Measurements from ENCODE around the gene P4HA1.
"Not testable (repeated sequence)": the region's sequence is repeated elsewhere in the genome, so short reads cannot be mapped to it uniquely, and the experiment has no call there.

The P4HA1 gene

GRCh38 chr10:73039635-73040034 lies 57.0 kb downstream of the P4HA1 start:
- no peak for DNase-seq

GRCh38 chr10:73036285-73036684 lies 60.4 kb downstream of the P4HA1 start:
- not testable (repeated sequence) for DNase-seq

DNA sequence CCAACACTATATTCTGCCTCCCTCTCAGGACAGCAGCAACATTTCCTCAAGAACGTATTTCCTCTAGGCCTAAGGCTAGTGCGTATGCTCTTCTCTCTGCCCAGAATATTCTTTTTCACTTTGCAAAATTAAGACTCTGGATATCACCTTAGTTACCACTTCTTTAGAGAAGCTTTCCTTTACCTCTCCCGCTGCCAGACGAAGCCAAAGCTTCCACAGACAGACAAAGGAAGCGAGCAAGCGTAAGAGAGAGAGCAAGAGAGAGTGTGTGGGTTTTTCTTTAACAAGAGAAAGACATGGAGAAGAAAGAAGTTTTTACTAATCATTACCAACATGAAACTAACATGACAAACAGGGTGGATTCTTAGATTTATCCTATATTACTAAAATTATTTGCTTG lies 64.1 kb downstream of the P4HA1 start:
- no peak for DNase-seq

- DNase-seq, result not testable (repeated sequence)
Observed at GRCh38 chr10:73026623-73027022, 70.0 kb downstream of the P4HA1 start.

DNA sequence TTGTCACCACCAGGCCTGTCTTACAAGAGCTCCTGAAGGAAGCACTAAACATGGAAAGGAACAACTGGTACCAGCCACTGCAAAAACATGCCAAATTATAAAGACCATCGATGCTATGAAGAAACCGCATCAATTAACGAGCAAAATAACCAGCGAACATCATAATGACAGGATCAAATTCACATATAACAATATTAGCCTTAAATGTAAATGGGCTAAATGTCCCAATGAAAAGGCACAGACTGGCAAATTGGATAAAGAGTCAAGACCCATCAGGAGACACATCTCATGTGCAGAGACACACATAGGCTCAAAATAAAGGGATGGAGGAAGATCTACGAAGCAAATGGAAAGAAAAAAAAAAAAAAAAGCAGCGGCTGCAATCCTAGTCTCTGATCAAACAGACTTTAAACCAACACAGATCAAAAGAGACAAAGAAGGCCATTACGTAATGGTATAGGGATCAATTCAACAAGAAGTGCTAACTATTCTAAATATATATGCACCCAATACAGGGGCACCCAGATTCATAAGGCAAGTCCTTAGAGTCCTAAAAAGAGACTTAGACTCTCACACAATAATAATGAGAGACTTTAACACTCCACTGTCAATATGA lies 73.1 kb downstream of the P4HA1 start:
- DNase-seq, result not testable (repeated sequence)

- DNase-seq, result not testable (repeated sequence)
Observed at GRCh38 chr10:73022961-73023360, 73.7 kb downstream of the P4HA1 start.

DNA sequence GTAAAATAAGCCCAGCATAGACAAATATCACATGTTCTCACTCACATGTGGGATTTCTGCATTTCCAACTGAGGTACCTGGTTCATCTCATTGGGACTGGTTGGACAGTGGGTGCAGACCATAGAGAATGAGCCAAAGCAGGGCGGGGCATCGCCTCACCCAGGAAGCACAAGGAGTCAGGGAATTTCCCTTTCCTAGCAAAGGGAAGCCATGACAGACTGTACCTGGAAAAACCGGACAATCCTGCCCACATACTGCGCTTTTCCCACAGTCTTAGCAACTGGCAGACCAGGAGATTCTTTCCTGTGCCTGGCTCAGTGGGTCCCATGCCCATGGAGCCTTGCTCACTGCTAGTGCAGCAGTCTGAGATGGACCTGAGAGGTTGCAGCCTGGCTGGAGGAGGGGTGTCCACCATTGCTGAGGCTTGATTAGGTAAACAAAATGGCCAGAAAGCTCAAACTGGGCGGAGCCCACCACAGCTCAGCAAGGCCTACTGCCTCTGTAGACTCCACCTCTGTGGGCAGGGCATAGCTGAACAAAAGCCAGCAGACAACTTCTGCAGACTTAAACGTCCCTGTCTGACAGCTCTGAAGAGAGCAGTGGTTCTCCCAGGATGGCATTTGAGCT lies 75.0 kb downstream of the P4HA1 start:
- not testable (repeated sequence) for DNase-seq

DNA sequence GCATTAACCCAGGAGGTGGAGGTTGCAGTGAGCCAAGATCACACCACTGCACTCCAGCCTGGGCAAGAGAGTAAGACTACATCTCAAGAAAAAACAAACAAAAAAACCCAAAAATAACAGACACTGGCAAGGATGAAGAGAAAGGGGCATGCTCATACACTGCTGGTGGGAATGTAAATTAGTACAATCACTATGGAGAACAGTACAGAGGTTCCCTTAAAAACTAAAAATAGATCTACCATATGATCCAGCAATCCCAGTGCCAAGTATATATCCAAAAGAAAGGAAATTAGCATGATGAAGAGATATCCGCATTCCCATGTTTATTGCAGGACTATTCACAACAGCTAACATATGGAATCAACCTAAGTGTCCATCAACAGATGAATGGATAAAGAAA lies 75.6 kb downstream of the P4HA1 start:
- DNase-seq, result no peak

DNA sequence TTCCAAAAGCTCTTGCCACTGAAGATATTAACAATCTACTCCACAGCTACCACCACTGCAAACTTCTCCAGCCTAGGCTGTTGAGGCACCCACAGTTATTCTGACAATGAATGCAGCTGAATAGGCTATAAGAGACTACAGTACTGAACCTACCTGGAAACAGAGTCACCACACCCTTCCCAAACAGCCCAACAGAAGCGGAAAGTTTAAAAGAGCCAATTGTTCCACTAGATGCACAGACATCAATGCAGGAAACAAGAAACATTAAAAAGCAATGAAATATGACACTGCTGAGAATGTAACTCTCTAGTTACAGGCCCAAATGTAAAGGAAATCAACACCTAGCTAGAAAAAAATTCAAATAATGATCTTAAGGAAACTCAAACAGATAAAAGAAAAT lies 77.6 kb downstream of the P4HA1 start:
- DNase-seq, result no peak

DNA sequence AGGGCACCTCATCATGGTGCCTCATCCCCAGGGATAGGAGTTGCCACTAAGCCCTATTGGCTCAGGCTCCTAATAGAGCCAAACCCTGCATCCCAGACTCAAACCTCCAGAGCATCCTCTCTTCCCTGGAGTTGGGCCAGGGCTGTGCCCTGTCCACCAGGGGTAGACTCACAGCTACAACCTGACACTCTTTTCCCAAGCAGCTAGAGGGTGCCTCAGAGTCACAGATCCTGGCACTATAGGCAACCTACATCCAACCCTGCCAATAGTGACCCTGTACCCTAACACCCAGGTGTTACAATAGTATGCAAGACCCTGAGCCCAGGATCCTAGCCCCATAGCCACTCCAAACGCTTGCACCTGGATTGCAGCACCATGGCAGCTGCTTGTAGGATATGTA lies 78.0 kb downstream of the P4HA1 start:
- no peak for DNase-seq

DNA sequence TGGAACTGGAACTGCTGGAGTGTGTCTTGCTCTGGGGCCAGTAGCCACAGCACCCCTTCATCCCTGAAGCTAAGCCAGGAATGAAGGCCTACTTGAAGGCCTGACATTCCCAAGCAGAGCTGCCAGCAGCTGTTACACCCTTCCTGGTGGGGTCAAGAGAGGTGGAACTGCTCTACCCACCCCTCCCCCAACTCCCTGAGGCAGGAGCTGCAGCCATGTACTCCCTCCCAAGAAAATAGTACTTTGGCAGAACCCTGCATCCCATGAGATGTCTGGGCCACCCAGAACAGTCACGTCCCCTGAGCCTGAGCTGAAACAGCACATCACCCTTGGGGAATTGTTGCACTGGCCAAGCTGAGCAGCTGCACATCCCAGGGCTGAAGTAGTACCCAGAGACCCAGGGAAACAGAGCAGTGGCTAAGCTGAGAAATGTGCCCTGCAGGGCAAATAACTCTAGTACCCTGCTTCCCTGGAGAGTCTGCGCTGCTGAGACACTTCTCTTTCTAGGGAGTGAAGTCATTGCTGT lies 78.6 kb downstream of the P4HA1 start:
- DNase-seq, result no peak

DNA sequence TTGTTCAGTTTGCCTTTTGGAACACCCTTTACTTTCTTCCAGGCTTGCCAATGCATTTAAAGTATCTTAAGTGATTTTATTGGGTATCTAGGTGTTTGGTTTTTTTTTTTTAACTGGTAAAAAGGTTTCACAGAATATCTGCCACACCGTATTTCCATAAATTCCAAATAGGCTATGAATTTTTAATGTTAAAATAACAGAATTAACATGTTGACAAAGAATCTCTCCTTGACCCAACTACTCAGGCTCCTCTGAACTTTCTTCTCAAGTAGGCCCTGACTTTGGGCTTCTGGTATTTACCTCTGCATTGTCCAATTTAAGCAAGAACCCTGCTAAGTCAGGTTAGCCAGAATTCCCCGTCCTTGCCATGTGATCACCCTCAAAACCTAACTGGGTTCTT lies 80.9 kb downstream of the P4HA1 start:
- DNase-seq, result no peak

DNA sequence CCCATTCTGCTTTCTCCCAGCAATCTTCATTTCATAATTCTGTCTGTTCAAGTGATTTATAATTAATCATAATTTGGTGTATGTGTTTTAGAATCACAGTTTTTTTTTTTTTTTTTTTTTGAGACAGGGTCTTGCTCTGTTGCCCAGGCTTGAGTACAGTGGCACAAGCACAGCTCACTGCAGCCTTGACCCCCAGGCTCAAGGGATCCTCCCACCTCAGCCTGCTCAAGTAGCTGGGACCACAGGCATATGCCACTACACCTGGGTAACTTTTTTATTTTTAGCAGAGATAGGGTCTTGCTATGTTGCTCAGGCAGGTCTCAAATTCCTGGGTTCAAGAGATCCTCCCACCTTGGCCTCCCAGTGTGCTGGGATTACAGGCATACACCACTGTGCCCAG lies 92.8 kb downstream of the P4HA1 start:
- no peak for DNase-seq

GRCh38 chr10:73000973-73001372 lies 95.7 kb downstream of the P4HA1 start:
- no peak for DNase-seq

GRCh38 chr10:72997099-72997498 lies 99.6 kb downstream of the P4HA1 start:
- no peak for DNase-seq

DNA sequence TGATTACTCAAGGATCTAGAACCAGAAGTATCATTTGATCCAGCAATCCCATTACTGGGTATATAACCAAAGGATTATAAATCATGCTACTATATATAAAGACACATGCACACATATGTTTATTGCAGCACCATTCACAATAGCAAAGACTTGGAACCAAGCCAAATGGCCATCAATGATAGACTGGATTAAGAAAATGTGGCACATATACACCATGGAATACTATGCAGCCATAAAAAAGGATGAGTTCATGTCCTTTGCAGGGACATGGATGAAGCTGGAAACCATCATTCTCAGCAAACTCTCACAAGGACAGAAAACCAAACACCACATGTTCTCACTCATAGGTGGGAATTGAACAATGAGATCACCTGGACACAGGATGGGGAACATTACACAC lies 101.2 kb downstream of the P4HA1 start:
- not testable (repeated sequence) for DNase-seq

- DNase-seq, result not testable (repeated sequence)
Observed at GRCh38 chr10:72989771-72990170, 106.9 kb downstream of the P4HA1 start.

GRCh38 chr10:72984618-72985017 lies 112.0 kb downstream of the P4HA1 start:
- not testable (repeated sequence) for DNase-seq

GRCh38 chr10:72981882-72982529 lies 114.7 kb downstream of the P4HA1 start:
- DNase-seq, result peak; percentile 26

- DNase-seq, result no peak
Observed at GRCh38 chr10:72981028-72981881, 115.4 kb downstream of the P4HA1 start.

DNA sequence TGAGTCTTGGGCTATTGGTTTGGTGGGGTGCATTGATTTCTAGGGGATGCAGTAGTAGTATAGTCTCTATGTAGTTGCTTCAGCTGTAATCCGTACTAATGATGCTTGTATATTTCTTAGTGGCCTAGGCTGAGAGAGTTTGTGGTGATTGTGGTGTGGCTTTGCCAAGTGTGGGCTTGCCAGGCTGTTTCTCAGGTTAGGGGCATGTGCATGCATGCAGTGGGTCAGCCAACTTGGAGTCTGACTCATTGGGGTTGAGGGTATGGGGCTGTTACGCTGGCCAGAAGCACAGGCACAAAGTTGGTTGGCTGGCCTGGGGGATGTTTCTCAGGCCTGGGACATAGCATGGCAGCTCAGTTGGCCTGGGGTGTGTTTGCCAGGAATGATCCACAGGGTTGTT lies 116.3 kb downstream of the P4HA1 start:
- no peak for DNase-seq

- DNase-seq, result no peak
Observed at GRCh38 chr10:72979709-72980108, 117.0 kb downstream of the P4HA1 start.

DNA sequence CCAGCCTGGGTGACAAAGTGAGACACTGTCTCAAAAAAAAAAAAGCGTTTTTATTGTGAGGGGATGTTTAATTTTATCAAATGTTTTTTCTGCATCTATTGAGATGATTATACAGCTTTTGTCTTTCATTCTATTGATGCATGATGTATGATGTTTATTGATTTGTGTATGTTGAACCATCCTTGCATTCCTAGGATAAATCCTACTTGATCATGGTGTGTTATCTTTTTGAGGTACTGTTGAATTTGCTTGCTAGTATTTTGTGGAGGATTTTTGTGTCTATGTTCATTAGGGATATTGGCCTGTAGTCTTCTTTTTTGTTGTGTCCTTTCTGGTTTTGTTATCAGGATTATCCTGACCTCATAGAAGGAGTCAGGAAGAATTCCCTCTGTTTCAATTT lies 119.8 kb downstream of the P4HA1 start:
- no peak for DNase-seq
